Measurements from ENCODE around the gene CDH4. TPM values are rescaled to one million over a fixed set of nuclear protein-coding genes. Genes with fewer than 3 reads are reported as not detected.

Gene CDH4
- total and polyA plus RNA-seq, 2 of the 13 experiments (the other 11 are each of a cell fraction or from before 2014, with no cell fraction given) = not detected

GRCh38 chr20:61788343-61788742, 536.3 kb downstream of the CDH4 start:
- WGBS (ENCODE audit: low lambda C conversion rate) = 12% methylated on average over 5 of the region's 5 CpGs
- Histone ChIP-seq H2AFZ (ENCODE audit: low read length) (no peak overlapping the region), H3K9ac (ENCODE audit: insufficient read depth, low read depth, low read length) (no peak overlapping the region), H3K4me3 (replicated peaks in 1 of 3; ENCODE audit: insufficient read depth in 1 of 3, low read depth in 2 of 3, low read length in 3 of 3) (no peak overlapping the region), H3K4me2 (ENCODE audit: low read depth, low read length) (no peak overlapping the region), H3K27me3 (ENCODE audit: control insufficient read depth in 1 of 2, insufficient read depth in 2 of 2, low read length in 2 of 2) (peaks cover 5 to 42% of the 10 kb centered on the region in 2 experiments), H3K79me2 (ENCODE audit: insufficient read depth, low read length) (no peaks in the 10 kb centered on the region), H3K4me1 (ENCODE audit: insufficient read depth, low read length) (no peaks in the 10 kb centered on the region), H3K9me3 (ENCODE audit: low read length) (no peaks in the 10 kb centered on the region), H3K36me3 (replicated peaks in 1 of 2; ENCODE audit: control insufficient read depth in 1 of 2, insufficient read depth in 2 of 2, low read length in 2 of 2) (no peaks in the 10 kb centered on the region), H3K27ac (ENCODE audit: extremely low read length, insufficient read depth, low read length) (no peak overlapping the region), H4K20me1 (ENCODE audit: insufficient read depth, low read length) (no peaks in the 10 kb centered on the region; the same call in 1 of the 2 replicates)
- TF ChIP-seq GTF2F1 (IDR thresholded peaks at IDR 0.05; ENCODE audit: low read length) (no peak), RBM39 (IDR thresholded peaks at IDR 0.05; ENCODE audit: low read depth, low read length, poor library complexity, severe bottlenecking) (no peak), ZNF768 (CRISPR knock-in tag; IDR thresholded peaks at IDR 0.05) (no peak), ZNF564 (CRISPR knock-in tag; IDR thresholded peaks at IDR 0.05) (no peak), MED1 (CRISPR knock-in tag; IDR thresholded peaks at IDR 0.05) (no peak), PLSCR1 (CRISPR knock-in tag; IDR thresholded peaks at IDR 0.05; ENCODE audit: borderline replicate concordance) (no peak), ATF7 (IDR thresholded peaks at IDR 0.05) (no peak), ATF7 (CRISPR knock-in tag; IDR thresholded peaks at IDR 0.05) (no peak), NCOA2 (CRISPR knock-in tag; IDR thresholded peaks at IDR 0.05) (no peak), GATAD2A (CRISPR knock-in tag; IDR thresholded peaks at IDR 0.05) (no peak), MTA3 (CRISPR knock-in tag; IDR thresholded peaks at IDR 0.05) (no peak)
- TF ChIP-seq, protein P1, sequence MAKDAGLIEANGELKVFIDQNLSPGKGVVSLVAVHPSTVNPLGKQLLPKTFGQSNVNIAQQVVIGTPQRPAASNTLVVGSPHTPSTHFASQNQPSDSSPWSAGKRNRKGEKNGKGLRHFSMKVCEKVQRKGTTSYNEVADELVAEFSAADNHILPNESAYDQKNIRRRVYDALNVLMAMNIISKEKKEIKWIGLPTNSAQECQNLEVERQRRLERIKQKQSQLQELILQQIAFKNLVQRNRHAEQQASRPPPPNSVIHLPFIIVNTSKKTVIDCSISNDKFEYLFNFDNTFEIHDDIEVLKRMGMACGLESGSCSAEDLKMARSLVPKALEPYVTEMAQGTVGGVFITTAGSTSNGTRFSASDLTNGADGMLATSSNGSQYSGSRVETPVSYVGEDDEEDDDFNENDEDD (CRISPR knock-in tag; IDR thresholded peaks at IDR 0.05; ENCODE audit: borderline replicate concordance) = no peak
- intact Hi-C loops (cut with micrococcal nuclease; ENCODE audit: unreplicated experiment) = no loop called here
- no peak for FAIRE-seq
- in situ Hi-C loops (cut with HindIII; ENCODE audit: extremely low pct_ligation_motif_present, low pct_unique_long_range_greater_than_20kb) = no loop called here
- no peak for DNase-seq (ENCODE audit: low spot score)
- ChIA-PET POLR2A (no interaction called here), CTCF (ENCODE audit: low intra/inter-chr PET ratio, low total read pairs) (no interaction called here)
- BruUV-seq (replicated peaks) = no TSS peak
- no peak for ATAC-seq

Data from HepG2 (cell line).